PC-9 (cell line): ENCODE data around the gene SAMD9L. TPM values are rescaled to one million over a fixed set of nuclear protein-coding genes. Genes with fewer than 3 reads are reported as not detected.

Source experiments
- BruUV-seq: library from RNA; stranded (reverse); fragments of 400-500 nt; replicated peaks from 2 replicates; lab custom pipeline; 2021; lab: Mats Ljungman, UMichigan
- CTCF ChIA-PET: fragments of 300-600 bp; sonication (Branson Sonifier 250); formaldehyde crosslinking; loops from one replicate; lab custom pipeline; 2022; ENCODE audit warnings: antibody characterized with exemption; lab: Charles Lee
- POLR2A ChIA-PET: fragments of 300-600 bp; sonication (Branson Sonifier 250); formaldehyde crosslinking; loops from one replicate; lab custom pipeline; 2022; ENCODE audit warnings: antibody characterized with exemption; ENCODE audit not compliant: unreplicated experiment; lab: Charles Lee
- DNase-seq, 2 experiments: peaks; one replicate each; pipeline versions ENCODE4 v3.0.0 to v3.0.0-alpha.2; 2015 to 2022; ENCODE audit warnings: mixed read lengths in 1 of 2
- H2AFZ ChIP-seq: fragments of 200-600 bp; sonication (generic); 2 replicates; pipeline ENCODE4 v1.8.1; 2017; ENCODE audit warnings: antibody characterized with exemption
- H3F3A ChIP-seq: fragments of 200-600 bp; sonication (generic); 2 replicates; pipeline ENCODE4 v1.8.1; 2017; ENCODE audit warnings: antibody characterized with exemption, mild to moderate bottlenecking, low read depth; ENCODE audit not compliant: insufficient read depth
- H3K27ac ChIP-seq: fragments of 200-600 bp; sonication (generic); 2 replicates; pipeline ENCODE4 v1.6.1; 2016; ENCODE audit warnings: mixed run types
- H3K27me3 ChIP-seq: fragments of 200-600 bp; sonication (generic); 2 replicates; pipeline ENCODE4 v1.6.1; 2016; ENCODE audit warnings: low read depth, mixed run types; ENCODE audit not compliant: insufficient read depth
- H3K36me3 ChIP-seq: fragments of 200-600 bp; sonication (generic); 2 replicates; pipeline ENCODE4 v1.6.1; 2016; ENCODE audit warnings: low read depth, mixed run types
- H3K4me1 ChIP-seq: fragments of 200-600 bp; sonication (generic); replicated peaks from 2 replicates; pipeline ENCODE4 v1.6.1; 2016; ENCODE audit warnings: mixed run types; ENCODE audit not compliant: insufficient read depth
- H3K4me2 ChIP-seq: fragments of 200-600 bp; sonication (generic); 2 replicates; pipeline ENCODE4 v1.6.1; 2017; ENCODE audit warnings: mixed run types
- H3K4me3 ChIP-seq: fragments of 200-600 bp; sonication (generic); 2 replicates; pipeline ENCODE4 v1.6.1; 2016; ENCODE audit warnings: mixed run types
- H3K79me2 ChIP-seq: fragments of 200-600 bp; sonication (generic); 2 replicates; pipeline ENCODE4 v1.6.1; 2017; ENCODE audit warnings: low read depth, mixed run types
- H3K9me2 ChIP-seq: fragments of 200-600 bp; sonication (generic); 2 replicates; pipeline ENCODE4 v1.8.1; 2017; ENCODE audit warnings: mild to moderate bottlenecking; ENCODE audit not compliant: insufficient read depth
- H3K9me3 ChIP-seq: fragments of 200-600 bp; sonication (generic); 2 replicates; pipeline ENCODE4 v1.8.1; 2016; ENCODE audit warnings: low read depth; ENCODE audit not compliant: insufficient read depth
- H4K20me1 ChIP-seq: fragments of 200-600 bp; sonication (generic); 2 replicates; pipeline ENCODE4 v1.8.1; 2017; ENCODE audit not compliant: insufficient read depth
- CTCF ChIP-seq: fragments of 200-600 bp; sonication (generic); conservative IDR thresholded peaks from 2 replicates; pipeline ENCODE4 v1.6.1; 2017; ENCODE audit warnings: mixed run types, antibody characterized with exemption, mild to moderate bottlenecking, moderate library complexity
- EZH2 ChIP-seq: fragments of 200-600 bp; sonication (generic); IDR thresholded peaks from 2 replicates; pipeline ENCODE4 v1.8.0; 2017; ENCODE audit warnings: antibody characterized with exemption, low read depth
- intact Hi-C: fragments of 100-400 bp; cut with micrococcal nuclease; formaldehyde crosslinking; loops from one replicate; pipeline ENCODE4 v1.10.0; 2022; ENCODE audit not compliant: unreplicated experiment
- total RNA-seq: library from RNA; stranded (reverse); gene quantifications from 2 replicates; pipeline ENCODE4 v1.2.3, GENCODE V29; 2021

Gene SAMD9L
- total RNA-seq, 1 experiment from 2014 or later, result 4.1 TPM

GRCh38 chr7:93092757-93093370 is 55.3 kb downstream of the SAMD9L start:
- Histone ChIP-seq H3K4me1 (no peaks in the 10 kb centered on the region), H3K4me2 (no peak overlapping the region), H4K20me1 (no peaks in the 10 kb centered on the region), H3K9me2 (no peaks in the 10 kb centered on the region), H3K9me3 (peaks cover 2% of the 10 kb centered on the region; the same call in 1 of the 2 replicates), H3K4me3 (no peak overlapping the region), H3K27ac (no peak overlapping the region), H3F3A (no peaks in the 10 kb centered on the region), H3K79me2 (no peaks in the 10 kb centered on the region), H3K36me3 (no peaks in the 10 kb centered on the region), H2AFZ (no peak overlapping the region), H3K27me3 (no peaks in the 10 kb centered on the region)
- TF ChIP-seq CTCF (peak; percentile 41; the same call in 1 of the 2 replicates), EZH2 (no peak)
- CTCF ChIA-PET, result no interaction called here
- no TSS peak for BruUV-seq
- DNase-seq, result no peak
- POLR2A ChIA-PET, result no interaction called here
- intact Hi-C loops, result no loop called here

Other genes with a start within 250 kb of the SAMD9L start
- 7.0 and 12.1 TPM in 2 replicates for gene SAMD9, start 30.4 kb downstream of the SAMD9L start, total RNA-seq
- not detected in 2 replicates for gene HEPACAM2, start 78.1 kb upstream of the SAMD9L start, total RNA-seq
- gene VPS50, start 84.0 kb upstream of the SAMD9L start, total RNA-seq, result 20.3 and 32.2 TPM in 2 replicates